ENCODE results near the gene TERT.

TERT gene

GRCh38 chr5:1235838-1236237 lies 59.0 kb downstream of the TERT start:
- H3K9me3 Mint-ChIP-seq, result peaks cover 11% of the 10 kb centered on the region
- peaks cover 21% of the 10 kb centered on the region for H3K27me3 Mint-ChIP-seq (ENCODE audit: low read depth)
- no peaks in the 10 kb centered on the region for H3K4me1 Mint-ChIP-seq
- no peak overlapping the region for H3K27ac Mint-ChIP-seq
- no peaks in the 10 kb centered on the region for H3K36me3 Mint-ChIP-seq (ENCODE audit: low read depth)
- TF ChIP-seq CTCF (IDR thresholded peaks at IDR 0.05; ENCODE audit: unreplicated experiment in 3 of 3), result no peak
- H3K4me3 Mint-ChIP-seq, result no peak overlapping the region

- no peaks in the 10 kb centered on the region for H3K4me1 Mint-ChIP-seq
- peaks cover 11% of the 10 kb centered on the region for H3K9me3 Mint-ChIP-seq
- no peaks in the 10 kb centered on the region for H3K36me3 Mint-ChIP-seq (ENCODE audit: low read depth)
- no peak overlapping the region for H3K27ac Mint-ChIP-seq
- no peak overlapping the region for H3K4me3 Mint-ChIP-seq
- TF ChIP-seq CTCF (IDR thresholded peaks at IDR 0.05; ENCODE audit: unreplicated experiment in 3 of 3), result no peak
- peaks cover 16% of the 10 kb centered on the region for H3K27me3 Mint-ChIP-seq (ENCODE audit: low read depth)
Measured at GRCh38 chr5:1235379-1235778, 59.5 kb downstream of the TERT start.

GRCh38 chr5:1232780-1233179 lies 62.1 kb downstream of the TERT start:
- no peak for TF ChIP-seq CTCF (IDR thresholded peaks at IDR 0.05; ENCODE audit: unreplicated experiment in 3 of 3)
- Mint-ChIP-seq H3K27me3 (ENCODE audit: low read depth) (peaks cover 35% of the 10 kb centered on the region), H3K4me1 (peaks cover 15% of the 10 kb centered on the region), H3K27ac (no peak overlapping the region), H3K9me3 (peaks cover 11% of the 10 kb centered on the region), H3K4me3 (no peak overlapping the region), H3K36me3 (ENCODE audit: low read depth) (no peaks in the 10 kb centered on the region)

- H3K27me3 Mint-ChIP-seq (ENCODE audit: low read depth), result peaks cover 34% of the 10 kb centered on the region
- no peak overlapping the region for H3K27ac Mint-ChIP-seq
- no peak for TF ChIP-seq CTCF (IDR thresholded peaks at IDR 0.05; ENCODE audit: unreplicated experiment in 3 of 3)
- H3K4me1 Mint-ChIP-seq, result peaks cover 24% of the 10 kb centered on the region
- H3K4me3 Mint-ChIP-seq, result no peak overlapping the region
- H3K9me3 Mint-ChIP-seq, result peaks cover 9% of the 10 kb centered on the region
- no peaks in the 10 kb centered on the region for H3K36me3 Mint-ChIP-seq (ENCODE audit: low read depth)
Measured at GRCh38 chr5:1231354-1231905, 63.4 kb downstream of the TERT start.

- peaks cover 28% of the 10 kb centered on the region for H3K4me1 Mint-ChIP-seq
Measured at GRCh38 chr5:1230551-1230950, 64.3 kb downstream of the TERT start.

More at GRCh38 chr5:1230551-1230950, 64.3 kb downstream of the TERT start:
- Mint-ChIP-seq H3K27ac (no peak overlapping the region), H3K27me3 (ENCODE audit: low read depth) (peaks cover 25% of the 10 kb centered on the region), H3K36me3 (ENCODE audit: low read depth) (no peaks in the 10 kb centered on the region), H3K4me3 (no peak overlapping the region), H3K9me3 (no peaks in the 10 kb centered on the region)
- no peak for TF ChIP-seq CTCF (IDR thresholded peaks at IDR 0.05; ENCODE audit: unreplicated experiment in 3 of 3)

Data from nephron (organoid).